Uterus (tissue), 2 donors: ENCODE measurements around the gene ACTL6B.

Experiments
- CTCF ChIP-seq, 4 experiments: fragments of 200-600 bp in 2 of 4; fragments of 450-650 bp in 2 of 4; sonication (generic) in 2 of 4; IDR thresholded peaks; one replicate each; pipeline ENCODE4 v1.5.1; 2016 to 2019; ENCODE audit warnings: antibody characterized with exemption in 4 of 4, mild to moderate bottlenecking in 2 of 4, moderate library complexity in 1 of 4
- POLR2A ChIP-seq, 2 donors: fragments of 450-650 bp; IDR thresholded peaks; one replicate each; pipeline ENCODE4 v1.6.1; 2016; ENCODE audit warnings: antibody characterized with exemption in 2 of 2, mild to moderate bottlenecking in 1 of 2, moderate library complexity in 1 of 2

- TF ChIP-seq POLR2A (IDR thresholded peaks at IDR 0.05) (no peak), CTCF (IDR thresholded peaks at IDR 0.05) (no peak)
Observed at GRCh38 chr7:100682228-100682741, 26.0 kb upstream of the ACTL6B start.
